K562 treated with DMSO at 1 percent for 12 hours (cell line): ENCODE results near the gene KRT79. TPM values are rescaled to one million over a fixed set of nuclear protein-coding genes. Genes with fewer than 3 reads are reported as not detected.

Experiments used
- total RNA-seq: library from RNA; unstranded; fragments of 300-600 nt; gene quantifications from 2 replicates; pipeline ENCODE4 v1.2.3, GENCODE V29; 2022; ENCODE audit not compliant: insufficient read depth

KRT79 gene
- not detected in 2 replicates for total RNA-seq

GRCh38 chr12:52833922-52834726 is at the start of gene KRT79:
Gene KRT79, minus strand, starts transcription at chr12:52834311. Its CDS starts 51 bp downstream, at chr12:52834260.

GRCh38 chr12:52848661-52849255 is 14.6 kb upstream of the KRT79 start, which contains the start of gene KRT78:
Gene KRT78, minus strand, starts transcription at chr12:52848994. Its CDS starts 64 bp downstream, at chr12:52848930.

GRCh38 chr12:52813885-52814709 is 20.0 kb downstream of the KRT79 start, which contains the start of gene KRT4:
Gene KRT4, minus strand, starts transcription at chr12:52814116. Its CDS starts 58 bp downstream, at chr12:52814058.

GRCh38 chr12:52795694-52796428 is 38.2 kb downstream of the KRT79 start, which contains the start of gene KRT3:
Gene KRT3, minus strand, starts transcription at chr12:52796117. Its CDS starts 75 bp downstream, at chr12:52796042.

GRCh38 chr12:52776913-52777395 is 57.2 kb downstream of the KRT79 start, which contains the start of gene KRT76:
Gene KRT76, minus strand, starts transcription at chr12:52777345. Its CDS starts 54 bp downstream, at chr12:52777291.

Other genes starting within 250 kb of the KRT79 start
- gene KRT72, start 232.8 kb downstream of the KRT79 start, total RNA-seq, result not detected in 2 replicates
- not detected in 2 replicates for gene KRT73, start 215.8 kb downstream of the KRT79 start, total RNA-seq
- 0.26 TPM in 1 of 2 replicates, not detected in the other for gene KRT2, start 182.1 kb downstream of the KRT79 start, total RNA-seq
- not detected in 2 replicates for gene KRT1, start 153.9 kb downstream of the KRT79 start, total RNA-seq
- gene KRT77, start 130.8 kb downstream of the KRT79 start, total RNA-seq, result not detected in 2 replicates
- gene KRT76, start 57.0 kb downstream of the KRT79 start, total RNA-seq, result not detected in 2 replicates
- not detected in 2 replicates for gene KRT3, start 38.2 kb downstream of the KRT79 start, total RNA-seq
- gene KRT4, start 20.2 kb downstream of the KRT79 start, total RNA-seq, result not detected in 2 replicates
- gene KRT78, start 14.7 kb upstream of the KRT79 start, total RNA-seq, result not detected in 2 replicates
- 398 and 473 TPM in 2 replicates for gene KRT8, start 70.8 kb upstream of the KRT79 start, total RNA-seq
- 337 and 355 TPM in 2 replicates for gene KRT18, start 114.8 kb upstream of the KRT79 start, total RNA-seq
- gene EIF4B, start 172.1 kb upstream of the KRT79 start, total RNA-seq, result 167 and 294 TPM in 2 replicates
- gene TNS2, start 215.8 kb upstream of the KRT79 start, total RNA-seq, result 0.63 and 4.9 TPM in 2 replicates
- 19.2 and 25.3 TPM in 2 replicates for gene SPRYD3, start 245.1 kb upstream of the KRT79 start, total RNA-seq